NB4 (cell line): ENCODE data around the gene UBA6.

ENCODE experiments used
- TF ChIP-seq, protein P1 (sequence below): IDR thresholded peaks from 2 replicates; pipeline ENCODE4 v1.6.1; 2011; ENCODE audit warnings: low read depth, low read length
- TF ChIP-seq, protein P2 (sequence below): IDR thresholded peaks from one replicate; pipeline ENCODE4 v1.5.1; 2012; ENCODE audit warnings: low read depth, low read length

DNA sequence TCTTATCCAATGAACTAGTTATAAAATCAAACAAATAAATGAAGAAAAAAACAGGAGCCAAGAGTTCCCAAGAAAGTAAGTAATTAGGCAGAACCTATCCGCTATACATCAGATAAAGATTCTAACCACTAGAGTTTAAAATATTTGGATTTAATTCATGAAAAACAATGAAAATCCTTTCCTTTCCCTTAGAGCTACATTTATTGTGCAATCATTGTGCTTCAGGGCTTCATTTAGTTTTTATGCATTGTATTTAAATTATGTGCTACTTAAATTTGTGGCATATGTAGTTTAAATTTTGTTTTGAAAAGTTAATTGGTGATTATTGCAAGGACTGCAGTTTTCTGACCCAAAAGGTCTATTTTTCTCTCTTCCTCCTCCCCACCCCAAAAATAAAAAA is 35.3 kb upstream of the UBA6 start:
- TF ChIP-seq, protein P1, sequence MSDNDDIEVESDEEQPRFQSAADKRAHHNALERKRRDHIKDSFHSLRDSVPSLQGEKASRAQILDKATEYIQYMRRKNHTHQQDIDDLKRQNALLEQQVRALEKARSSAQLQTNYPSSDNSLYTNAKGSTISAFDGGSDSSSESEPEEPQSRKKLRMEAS = no peak
- TF ChIP-seq, protein P2, sequence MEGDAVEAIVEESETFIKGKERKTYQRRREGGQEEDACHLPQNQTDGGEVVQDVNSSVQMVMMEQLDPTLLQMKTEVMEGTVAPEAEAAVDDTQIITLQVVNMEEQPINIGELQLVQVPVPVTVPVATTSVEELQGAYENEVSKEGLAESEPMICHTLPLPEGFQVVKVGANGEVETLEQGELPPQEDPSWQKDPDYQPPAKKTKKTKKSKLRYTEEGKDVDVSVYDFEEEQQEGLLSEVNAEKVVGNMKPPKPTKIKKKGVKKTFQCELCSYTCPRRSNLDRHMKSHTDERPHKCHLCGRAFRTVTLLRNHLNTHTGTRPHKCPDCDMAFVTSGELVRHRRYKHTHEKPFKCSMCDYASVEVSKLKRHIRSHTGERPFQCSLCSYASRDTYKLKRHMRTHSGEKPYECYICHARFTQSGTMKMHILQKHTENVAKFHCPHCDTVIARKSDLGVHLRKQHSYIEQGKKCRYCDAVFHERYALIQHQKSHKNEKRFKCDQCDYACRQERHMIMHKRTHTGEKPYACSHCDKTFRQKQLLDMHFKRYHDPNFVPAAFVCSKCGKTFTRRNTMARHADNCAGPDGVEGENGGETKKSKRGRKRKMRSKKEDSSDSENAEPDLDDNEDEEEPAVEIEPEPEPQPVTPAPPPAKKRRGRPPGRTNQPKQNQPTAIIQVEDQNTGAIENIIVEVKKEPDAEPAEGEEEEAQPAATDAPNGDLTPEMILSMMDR = no peak
